Stimulated activated CD4-positive, alpha-beta T cell treated with anti-CD3 and anti-CD28 coated beads, Interleukin-4, amount 100 ng/mL, for 48 hours (primary cell): ENCODE measurements around the gene COL15A1.
"Not testable (repeated sequence)": the region's sequence is repeated elsewhere in the genome, so short reads cannot be mapped to it uniquely, and the experiment has no call there.

Experiments
- DNase-seq, 2 donors: peaks; one replicate each; pipeline ENCODE4 v3.0.0-alpha.2; 2020; ENCODE audit warnings: low read depth in 2 of 2

Gene COL15A1

DNA sequence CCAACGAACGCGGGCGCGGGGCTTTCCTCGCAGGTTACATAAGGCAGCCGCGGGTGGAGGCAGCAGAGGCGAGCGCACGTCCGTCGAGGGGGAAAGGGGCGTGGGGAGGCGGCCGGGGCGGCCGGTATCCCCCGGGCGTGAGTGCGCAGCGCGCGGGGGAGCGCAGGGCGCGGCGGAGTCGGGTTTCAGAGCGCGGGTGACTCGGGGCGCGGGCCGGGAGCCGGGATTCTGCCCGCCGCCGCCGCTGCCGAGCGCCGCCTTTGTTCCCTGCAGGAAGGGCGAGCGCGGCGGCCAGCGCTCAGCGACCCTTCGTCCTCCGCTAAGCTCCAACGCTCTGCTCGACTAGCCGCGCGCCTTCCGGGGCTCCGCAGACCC is at the start of gene COL15A1:
Gene COL15A1, plus strand, starts transcription at position 226 of the 375 bp plus-strand sequence. CDS start 155 bp downstream, outside the sequence.
- no peak for DNase-seq

DNA sequence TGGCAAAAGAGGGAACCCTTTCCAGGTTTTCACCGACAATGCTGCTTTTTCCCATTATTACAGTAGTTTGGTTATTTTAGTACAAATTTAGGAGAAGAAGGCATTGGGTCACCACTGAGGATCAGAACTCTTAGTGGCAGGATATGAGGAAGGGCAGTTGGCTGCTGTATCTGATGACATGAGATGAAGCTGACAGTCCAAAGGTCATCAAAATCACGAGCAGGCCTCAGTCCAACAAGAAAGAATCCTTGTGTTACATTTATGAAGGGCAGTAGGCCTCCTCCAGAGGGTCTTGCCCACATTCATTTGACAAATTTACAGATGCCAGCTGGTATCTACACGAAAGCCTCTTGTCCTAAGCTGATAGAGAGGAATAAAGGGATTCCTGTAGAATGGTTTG is 49.5 kb upstream of the COL15A1 start:
- no peak for DNase-seq

DNA sequence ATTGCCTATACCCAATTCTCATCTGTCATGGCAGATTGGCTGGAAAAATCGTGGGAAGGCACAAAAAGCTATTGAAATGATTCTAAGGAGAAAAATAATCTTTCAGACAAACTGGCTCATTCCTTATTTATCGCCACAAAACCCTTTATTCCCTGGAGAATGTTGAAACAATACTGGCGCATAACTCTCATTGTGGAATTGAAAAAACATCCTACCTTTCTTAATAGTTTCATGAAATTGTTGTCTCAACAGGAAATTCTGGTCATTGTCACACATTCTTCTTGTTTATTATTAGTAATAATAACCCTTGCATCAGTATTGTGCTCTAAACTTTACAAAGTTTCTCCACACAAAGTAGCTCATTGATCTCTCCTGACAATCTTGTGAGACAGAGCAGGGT is 48.9 kb upstream of the COL15A1 start:
- no peak for DNase-seq

DNA sequence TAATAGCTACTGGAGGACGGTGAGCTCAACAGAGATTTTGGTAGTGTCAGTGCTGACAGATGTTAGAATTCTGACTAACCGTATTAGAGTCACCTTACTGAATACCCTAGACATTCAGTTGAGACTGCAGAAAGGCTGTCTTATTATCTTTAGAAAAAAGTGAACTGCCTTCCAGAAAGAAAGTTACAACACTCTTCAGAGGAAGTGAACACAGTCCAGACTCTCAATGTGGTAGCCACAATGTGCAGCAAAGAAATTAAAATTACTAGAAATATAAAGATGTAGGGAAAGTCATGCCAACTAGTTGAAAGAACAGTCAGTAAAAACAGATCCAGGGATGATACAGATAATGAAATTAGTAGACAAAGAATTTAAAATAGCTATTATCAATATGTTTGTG is 47.1 kb upstream of the COL15A1 start:
- no peak for DNase-seq

DNA sequence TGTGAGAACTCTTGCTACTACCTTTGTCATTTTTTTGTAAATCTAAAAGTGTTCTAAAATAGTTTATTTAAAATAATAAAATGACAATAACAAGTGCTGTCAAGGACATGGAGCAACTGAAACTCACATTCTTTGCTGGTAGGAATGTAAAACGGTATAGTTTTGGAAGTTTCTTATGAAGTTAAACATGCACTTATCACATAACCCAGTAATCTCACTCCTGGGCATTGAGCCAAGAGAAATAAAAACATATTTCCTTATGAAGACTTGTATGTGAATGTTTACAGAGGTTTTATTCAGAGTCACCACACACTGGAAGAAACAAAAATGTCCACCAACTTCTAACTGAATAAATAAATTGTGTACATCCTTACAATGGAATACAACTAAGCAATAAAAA is 46.0 kb upstream of the COL15A1 start:
- DNase-seq: no peak

DNA sequence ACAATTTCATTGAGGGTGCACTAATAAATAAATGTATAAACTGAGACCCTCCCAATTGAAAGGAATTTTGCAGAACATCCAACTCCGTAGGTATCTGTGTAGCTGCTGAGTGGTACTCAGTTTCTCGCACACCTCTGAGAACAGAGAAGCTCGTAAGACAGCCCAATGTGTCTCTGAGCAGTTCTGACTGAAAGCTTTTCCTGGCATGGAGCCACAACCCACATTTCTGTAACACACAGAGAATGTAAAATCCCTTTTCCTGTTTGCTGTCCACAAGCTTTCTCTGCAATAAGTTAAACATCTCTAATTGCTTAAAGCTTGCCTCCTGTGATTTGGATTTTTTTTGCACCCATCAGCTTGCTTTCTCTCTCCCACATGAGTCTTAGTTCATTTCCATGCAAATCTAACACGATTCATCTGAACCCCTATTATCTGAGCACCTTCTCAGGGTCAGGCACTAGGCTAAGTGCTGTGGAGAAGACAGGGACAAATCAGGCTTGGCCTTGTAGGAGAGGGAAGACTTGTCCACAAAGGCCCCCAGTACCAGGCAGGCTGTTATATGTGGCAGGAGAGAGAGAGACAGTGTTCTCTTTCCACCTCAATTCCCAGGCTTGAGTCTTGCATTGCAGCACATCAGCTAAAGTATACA is 44.2 kb upstream of the COL15A1 start:
- no peak for DNase-seq

DNA sequence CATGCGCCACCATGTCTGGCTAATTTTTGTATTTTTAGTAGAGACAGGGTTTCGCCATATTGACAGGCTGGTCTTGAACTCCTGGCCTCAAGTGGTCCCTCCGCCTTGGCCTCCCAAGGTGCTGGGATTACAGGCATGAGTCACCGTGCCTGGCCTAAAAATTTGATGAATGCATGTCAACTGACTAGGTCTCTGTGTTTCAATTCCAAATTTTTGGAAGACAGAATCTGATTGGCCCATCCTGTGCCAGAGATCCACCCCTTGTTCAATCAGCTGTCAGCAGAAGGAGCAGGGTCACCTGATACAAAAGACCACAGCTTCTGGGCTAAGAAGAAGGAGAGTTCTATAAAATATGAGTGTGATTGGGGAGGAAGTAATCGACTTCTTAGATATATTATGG is 43.5 kb upstream of the COL15A1 start:
- no peak for DNase-seq

DNA sequence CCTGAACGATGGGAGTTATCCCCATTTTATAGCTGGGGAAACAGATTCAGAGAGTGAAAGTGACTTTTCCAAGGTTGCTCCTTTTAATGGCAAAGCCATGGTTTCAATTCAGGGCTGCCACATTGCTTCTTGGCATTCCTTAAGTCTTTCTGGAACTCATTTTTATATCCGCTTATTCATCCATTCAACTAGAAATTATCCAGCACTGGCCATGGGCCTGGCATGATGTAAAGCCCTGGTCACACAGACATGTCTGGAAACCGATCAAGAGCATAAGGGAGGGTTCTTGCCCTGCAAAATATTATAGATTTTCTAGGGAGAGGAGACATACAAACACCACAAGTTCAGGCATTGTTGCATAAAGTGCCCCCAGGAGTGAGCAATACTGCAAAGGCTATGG is 43.0 kb upstream of the COL15A1 start:
- DNase-seq: no peak

DNA sequence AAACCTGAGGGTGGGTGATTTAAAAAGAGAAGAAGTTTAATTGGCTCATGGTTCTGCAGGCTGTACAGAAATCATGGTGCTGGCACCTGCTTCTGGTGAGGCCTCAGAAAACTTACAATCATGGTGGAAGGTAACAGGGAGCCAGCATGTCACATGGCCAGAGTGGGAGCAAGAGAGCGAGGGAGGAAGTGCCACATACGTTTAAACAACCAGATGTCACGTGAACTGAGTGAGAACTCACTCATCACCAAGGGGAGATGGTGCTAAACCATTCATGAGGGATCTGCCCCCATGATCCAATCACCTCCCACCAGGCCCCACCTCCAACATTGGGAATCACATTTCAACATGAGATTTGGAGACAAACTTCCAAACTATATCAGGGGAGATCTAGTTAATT is 41.9 kb upstream of the COL15A1 start:
- DNase-seq: not testable (repeated sequence)

DNA sequence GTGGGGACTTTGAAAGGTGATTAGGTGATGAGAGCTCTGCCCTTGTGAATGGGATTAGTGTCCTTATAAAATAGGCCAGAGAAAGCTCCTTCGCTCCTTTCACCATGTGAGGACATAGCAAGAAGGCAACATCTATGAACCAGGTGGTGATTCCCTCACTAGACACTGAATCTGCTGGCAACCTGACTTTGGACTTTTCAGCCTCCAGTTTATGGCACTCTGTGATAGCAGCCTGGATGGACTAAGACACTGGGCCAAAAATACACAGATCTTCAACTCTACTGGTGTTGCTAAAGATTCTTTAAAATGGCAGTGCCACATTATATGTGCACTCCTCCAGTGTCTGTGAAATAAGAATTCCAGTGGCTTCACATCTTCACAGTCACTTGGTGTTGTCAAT is 41.2 kb upstream of the COL15A1 start:
- DNase-seq: no peak

DNA sequence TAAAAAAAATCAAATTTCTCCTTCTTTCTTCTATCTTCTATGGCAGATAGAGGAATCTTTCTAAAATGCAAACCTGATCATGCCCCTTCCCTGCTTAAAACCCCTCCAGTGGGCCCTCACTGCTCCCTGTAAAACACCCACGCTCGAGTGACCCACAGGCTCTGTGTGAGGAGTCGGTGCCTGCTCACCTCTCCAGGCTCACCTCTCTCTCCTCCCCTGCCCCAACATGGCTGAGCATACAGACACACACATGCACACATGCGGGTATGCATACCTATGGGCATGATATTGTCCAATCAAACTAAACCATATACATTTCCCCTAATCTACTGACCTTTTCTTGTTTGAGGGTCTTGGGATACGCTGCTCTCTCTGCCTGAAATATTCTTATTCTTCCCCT is 40.8 kb upstream of the COL15A1 start:
- DNase-seq: no peak

DNA sequence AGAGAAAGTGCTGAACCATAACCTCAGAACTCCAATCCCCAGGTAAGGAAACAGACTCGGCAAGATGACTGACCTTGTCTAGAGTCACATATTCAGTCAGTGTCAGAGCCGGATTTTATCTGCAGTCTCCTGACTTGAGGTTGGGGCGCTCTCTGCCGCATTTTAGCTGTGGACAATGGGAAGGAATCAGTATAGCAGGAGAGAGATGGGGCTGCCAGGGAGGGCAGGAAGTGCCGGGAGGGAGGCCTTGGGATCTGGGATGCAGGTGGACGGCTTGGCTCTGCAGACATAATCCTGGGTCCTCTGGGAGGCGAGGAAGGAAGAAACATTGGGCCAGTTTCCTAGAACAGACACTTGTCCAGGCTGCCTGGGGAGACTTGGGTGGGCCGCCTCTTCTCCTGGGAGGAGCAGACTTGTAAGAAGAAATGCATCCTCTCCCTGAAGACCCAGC is 39.7 kb upstream of the COL15A1 start:
- DNase-seq: no peak

DNA sequence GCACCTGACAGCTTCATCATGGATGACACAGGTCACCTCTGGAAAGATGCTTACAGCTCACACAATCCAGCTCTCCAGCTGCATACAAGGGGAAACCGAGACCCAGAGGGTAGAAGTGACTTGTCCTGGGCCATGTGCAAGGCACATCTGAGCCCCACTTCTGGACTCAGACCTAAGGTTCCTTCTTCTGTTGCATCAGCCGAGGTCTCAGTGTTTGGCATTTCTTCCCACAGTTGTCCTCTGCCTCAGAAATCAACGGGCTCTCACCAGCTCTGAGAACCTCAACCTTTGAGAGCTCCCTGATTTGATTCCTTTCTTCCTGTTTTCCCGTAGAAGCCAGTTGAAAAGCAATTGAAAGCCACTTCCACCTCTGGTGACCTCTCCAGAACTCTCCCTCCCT is 38.7 kb upstream of the COL15A1 start:
- DNase-seq: no peak

DNA sequence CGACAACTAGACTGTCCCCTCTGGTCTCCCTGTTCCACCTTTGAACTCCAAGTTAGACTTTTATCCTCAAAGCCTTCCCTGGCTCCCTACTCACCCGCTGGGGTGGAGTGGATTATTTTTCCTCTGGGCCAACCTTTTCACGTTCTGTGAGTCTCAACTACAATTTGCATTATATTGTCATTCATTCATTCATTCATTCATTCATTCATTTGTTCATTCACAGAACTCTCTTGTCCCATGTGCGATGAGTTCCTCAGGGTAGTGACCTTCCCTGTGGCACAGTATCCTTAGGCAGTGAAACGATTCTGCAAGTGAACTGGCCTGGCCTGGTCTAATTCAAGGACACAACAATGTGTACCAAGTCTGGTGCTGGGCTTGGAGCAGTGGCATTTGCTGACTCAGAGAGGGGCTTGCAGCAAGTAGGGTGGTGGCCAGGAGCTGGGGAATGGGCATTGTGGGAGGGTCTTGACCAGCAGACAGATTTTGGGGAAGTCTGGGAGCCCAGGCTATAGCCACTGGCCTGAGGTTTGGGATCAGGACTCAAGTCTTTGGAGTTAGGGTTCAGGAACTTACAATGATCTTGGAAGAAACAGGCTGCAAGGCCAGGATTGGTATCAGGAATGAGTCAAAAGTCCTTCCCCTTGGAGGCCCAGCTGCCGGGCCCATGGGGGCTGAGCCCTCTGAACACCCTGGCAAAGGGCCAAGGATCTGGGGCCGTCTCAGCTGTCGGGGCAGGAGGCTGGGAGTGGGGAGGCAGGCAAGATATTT is 37.2 kb upstream of the COL15A1 start:
- no peak for DNase-seq

DNA sequence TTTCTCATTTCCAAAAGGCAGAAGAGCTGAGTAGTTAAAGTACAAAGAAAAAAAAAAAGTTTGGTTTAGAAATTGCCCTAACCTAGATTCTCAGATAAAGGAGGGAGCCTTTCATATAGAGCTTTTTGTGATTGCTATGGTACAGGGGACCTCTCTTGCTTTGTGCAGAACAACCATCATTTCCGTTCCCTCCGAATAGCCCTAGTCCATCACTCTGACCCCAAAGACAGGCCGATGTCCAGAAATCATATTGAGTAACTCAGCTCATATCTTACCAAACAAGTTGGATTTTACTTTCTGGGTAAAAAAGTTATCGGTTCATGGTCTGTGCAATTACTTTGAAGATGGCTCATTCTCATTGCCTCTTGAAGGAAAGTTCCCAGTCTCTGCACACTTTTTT is 36.7 kb upstream of the COL15A1 start:
- no peak for DNase-seq

DNA sequence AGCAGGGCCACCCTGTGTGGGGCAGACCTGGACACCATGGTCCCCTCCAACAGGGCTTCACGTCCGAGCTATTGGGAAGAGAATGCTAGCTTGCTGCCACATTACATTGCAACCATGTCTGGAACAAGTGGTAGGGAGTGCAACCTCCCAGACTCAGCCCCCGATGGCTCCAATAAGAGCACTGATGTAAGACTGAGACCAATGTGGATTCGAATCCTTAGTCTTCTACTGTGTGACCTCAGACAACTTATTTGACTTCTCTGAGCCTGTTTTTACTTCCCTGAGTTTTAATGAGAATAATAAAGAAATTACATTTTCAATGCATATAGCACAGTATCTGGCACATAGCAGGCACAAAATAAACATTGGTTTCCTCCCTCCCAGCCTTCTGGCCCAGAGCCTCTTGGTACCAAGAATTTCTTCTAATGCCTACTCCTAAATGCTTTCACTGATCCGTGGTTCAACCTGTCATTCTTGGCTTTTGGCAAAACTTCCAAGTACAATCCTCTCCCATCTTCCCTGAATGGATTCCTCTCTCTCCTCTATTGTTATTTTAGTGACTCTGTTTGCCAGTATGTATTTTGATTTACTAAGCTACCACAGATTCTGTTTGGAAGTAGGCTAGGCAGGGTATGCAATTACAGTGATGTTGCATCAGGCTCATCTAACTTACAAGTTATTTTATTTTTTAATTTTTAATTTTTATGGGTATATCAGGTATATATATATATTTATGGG is 34.6 kb upstream of the COL15A1 start:
- DNase-seq: no peak

DNA sequence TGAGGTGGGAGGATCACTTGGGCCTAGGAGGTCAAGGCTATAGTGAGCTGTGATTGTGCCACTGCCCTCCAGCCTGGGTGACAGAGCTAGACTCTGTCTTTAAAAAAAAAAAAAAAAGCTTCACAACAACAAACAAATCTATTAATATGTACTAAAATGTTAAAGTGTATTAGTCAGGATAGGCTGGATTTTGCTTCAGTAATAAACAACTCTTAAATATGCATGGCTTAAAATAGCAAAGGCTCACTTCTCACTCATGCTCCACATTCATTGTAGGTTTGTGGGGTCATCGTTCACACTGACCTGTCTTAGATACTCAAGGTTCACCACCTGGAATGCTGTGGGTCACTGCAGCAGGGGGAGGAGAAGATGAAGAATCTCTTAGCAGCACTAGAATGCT is 33.8 kb upstream of the COL15A1 start:
- DNase-seq: no peak

DNA sequence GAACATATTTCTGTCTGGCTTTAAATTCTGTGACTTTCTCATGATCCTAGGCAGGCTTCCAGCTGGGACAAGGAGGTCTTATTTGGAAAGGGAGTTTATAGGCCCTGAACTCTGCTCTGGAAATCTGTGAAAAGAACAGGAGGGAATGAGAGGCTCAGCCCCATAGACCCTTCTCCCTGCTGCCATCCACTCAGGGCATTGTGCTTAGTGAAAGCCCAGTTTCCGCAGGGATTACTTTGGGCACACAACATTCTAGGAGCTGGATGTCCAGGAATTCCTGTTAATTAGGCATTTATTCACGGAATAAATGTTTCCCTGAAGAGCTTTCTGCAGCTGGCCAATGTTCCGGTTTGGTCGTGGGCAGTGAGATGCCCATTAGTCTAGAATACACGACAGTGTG is 32.7 kb upstream of the COL15A1 start:
- DNase-seq: no peak

DNA sequence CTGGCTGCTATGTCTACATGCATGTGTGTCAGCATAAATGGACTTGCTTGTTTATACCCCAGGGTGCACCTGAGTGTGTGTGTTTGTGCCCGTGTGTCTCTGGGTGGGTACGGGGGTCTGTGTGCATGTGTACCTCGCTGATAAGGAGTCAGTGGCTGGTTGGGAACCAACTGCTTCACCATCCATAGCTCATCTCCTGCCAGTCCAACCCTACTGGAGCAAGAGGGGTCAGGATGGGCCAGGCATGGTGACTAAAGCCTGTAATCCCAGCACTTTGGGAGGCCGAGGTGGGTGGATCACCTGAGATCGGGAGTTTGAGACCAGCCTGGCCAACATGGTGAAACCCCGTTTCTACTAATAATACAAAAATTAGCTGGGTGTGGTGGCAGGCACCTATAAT is 32.0 kb upstream of the COL15A1 start:
- DNase-seq: not testable (repeated sequence)

DNA sequence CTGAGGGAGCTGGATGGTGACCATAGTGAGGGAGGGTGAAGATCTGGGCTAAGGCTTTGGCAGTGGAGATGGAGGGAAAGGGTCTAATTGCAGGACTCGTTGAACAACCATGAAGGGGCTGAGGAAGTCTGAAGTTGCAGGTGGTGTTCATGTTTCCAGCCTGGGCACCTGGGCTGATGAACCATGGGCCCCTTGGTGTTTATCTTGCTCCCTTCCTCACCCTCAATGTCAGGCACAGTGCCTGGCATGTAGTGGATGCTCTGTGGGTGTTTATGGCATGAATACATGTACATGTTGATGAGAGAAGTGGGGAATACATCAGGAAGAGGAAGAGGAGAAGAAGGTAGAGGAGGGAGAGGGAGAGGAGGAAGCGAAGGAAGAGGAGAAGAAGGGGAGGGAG is 31.3 kb upstream of the COL15A1 start:
- DNase-seq: no peak

DNA sequence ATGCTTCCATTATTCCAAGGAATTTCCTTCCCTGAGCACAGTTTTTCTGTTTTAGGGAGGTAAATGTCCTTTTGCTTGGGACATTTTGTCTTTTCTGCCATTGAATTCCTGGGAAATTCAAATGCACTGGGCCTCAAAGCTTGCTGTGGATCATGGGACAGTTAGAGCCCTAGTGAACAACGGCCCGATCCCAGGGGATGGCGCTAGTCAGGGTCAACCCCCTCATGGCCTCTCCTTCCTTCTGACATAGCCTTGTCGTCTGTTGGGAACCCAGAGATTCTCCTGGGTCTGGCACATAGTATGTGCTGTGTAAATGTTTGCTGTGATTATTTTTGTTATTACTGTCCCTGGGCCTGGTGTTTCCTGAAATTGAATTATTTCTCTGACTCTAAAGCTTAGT is 30.7 kb upstream of the COL15A1 start:
- DNase-seq: no peak

DNA sequence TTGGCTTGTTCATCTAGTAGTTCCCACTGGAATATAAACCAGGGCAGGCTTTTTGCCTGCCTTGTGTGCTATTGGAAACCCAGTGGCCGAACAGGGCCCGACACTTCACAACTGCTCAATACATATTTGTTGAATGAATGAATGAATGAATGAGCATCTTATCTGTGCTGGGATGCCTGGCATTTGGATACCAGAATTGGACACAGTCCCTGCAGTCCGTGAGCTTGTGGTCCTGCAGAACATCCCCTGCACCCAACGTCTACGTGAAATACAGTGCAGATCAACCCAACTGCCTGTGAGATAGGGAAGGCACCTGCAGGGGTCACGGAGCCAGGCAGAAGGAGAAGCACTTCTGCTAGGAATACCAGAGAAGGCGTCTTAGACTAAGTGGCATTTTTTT is 30.0 kb upstream of the COL15A1 start:
- no peak for DNase-seq

DNA sequence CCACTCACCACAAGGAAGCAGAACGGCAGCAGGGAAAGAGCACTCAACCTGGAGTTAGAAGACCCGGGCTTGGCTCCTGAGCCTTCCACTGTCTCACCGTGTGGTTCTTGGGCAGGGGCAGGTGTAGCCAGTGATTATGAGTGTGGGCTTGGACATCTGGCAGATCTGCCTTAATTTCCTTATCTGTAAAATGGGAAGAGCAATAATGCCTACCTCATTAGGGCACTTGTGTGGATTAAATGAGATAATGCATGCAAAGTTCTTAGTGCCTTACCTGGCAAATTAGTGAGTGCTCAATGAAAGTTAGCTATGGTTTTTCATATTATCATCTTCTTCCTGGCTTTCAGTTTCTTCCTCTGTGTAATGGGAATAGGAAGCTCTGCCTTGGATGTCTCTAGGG is 28.1 kb upstream of the COL15A1 start:
- DNase-seq: no peak
